Smooth muscle cell (in vitro differentiated cells): ENCODE data around the gene PRKCZ. TPM values are rescaled to one million over a fixed set of nuclear protein-coding genes. Genes with fewer than 3 reads are reported as not detected.

ENCODE experiments used
- DNase-seq: peaks from one replicate; lab custom pipeline; 2025; ENCODE audit not compliant: unreplicated experiment; lab: John Stamatoyannopoulos, UW
- H2AFZ ChIP-seq: fragments of 200-600 bp; sonication (generic); 2 replicates; pipeline ENCODE4 v1.6.0; 2016; ENCODE audit warnings: antibody characterized with exemption, low read depth, mild to moderate bottlenecking
- H3F3A ChIP-seq: fragments of 200-600 bp; sonication (generic); 2 replicates; pipeline ENCODE4 v1.6.0; 2017; ENCODE audit warnings: antibody characterized with exemption, low read depth
- H3K27ac ChIP-seq: fragments of 200-600 bp; sonication (generic); 2 replicates; pipeline ENCODE4 v1.5.1; 2016; ENCODE audit warnings: low read depth, mild to moderate bottlenecking
- H3K27me3 ChIP-seq: fragments of 200-600 bp; sonication (generic); 2 replicates; pipeline ENCODE4 v1.6.1; 2016; ENCODE audit warnings: low read depth, mild to moderate bottlenecking
- H3K36me3 ChIP-seq: fragments of 200-600 bp; sonication (generic); 2 replicates; pipeline ENCODE4 v1.5.1; 2016; ENCODE audit warnings: low read depth
- H3K4me1 ChIP-seq: fragments of 200-600 bp; sonication (generic); 2 replicates; pipeline ENCODE4 v1.5.1; 2016; ENCODE audit warnings: low read depth
- H3K4me2 ChIP-seq: fragments of 200-600 bp; sonication (generic); 2 replicates; pipeline ENCODE4 v1.6.0; 2016; ENCODE audit warnings: mild to moderate bottlenecking
- H3K4me3 ChIP-seq: fragments of 200-600 bp; sonication (generic); 2 replicates; pipeline ENCODE4 v1.5.1; 2016; ENCODE audit warnings: mild to moderate bottlenecking
- H3K79me2 ChIP-seq: fragments of 200-600 bp; sonication (generic); 2 replicates; pipeline ENCODE4 v1.6.0; 2016; ENCODE audit warnings: low read depth, mild to moderate bottlenecking
- H3K9ac ChIP-seq: fragments of 200-600 bp; sonication (generic); 2 replicates; pipeline ENCODE4 v1.6.0; 2016; ENCODE audit warnings: low read depth
- H3K9me3 ChIP-seq: fragments of 200-600 bp; sonication (generic); replicated peaks from 2 replicates; pipeline ENCODE4 v1.5.1; 2016; ENCODE audit warnings: low read depth
- H4K20me1 ChIP-seq: fragments of 200-600 bp; sonication (generic); 2 replicates; pipeline ENCODE4 v1.6.0; 2016; ENCODE audit warnings: low read depth
- WGBS: methylation state at CpG from one replicate; pipeline ENCODE4 v1.1.7; 2016; ENCODE audit warnings: low lambda C conversion rate; 5-methylcytosine and 5-hydroxymethylcytosine counted together
- polyA plus RNA-seq: library from polyadenylated mRNA; unstranded; fragments of >200 nt; fragmentation: Nextera tagmentation; extraction: Ambion mirVana; gene quantifications from 2 replicates; pipeline ENCODE4 v1.2.1, GENCODE V29; 2016
- total RNA-seq: library from RNA; depleted of rRNA; stranded (reverse); fragments of >200 nt; gene quantifications from 2 replicates; pipeline ENCODE4 v1.2.3, GENCODE V29; 2014
- TF ChIP-seq, protein P1 (sequence below): fragments of 200-600 bp; sonication (generic); IDR thresholded peaks from 2 replicates; pipeline ENCODE4 v1.5.1; 2017; ENCODE audit warnings: borderline replicate concordance, mild to moderate bottlenecking, antibody characterized with exemption; ENCODE audit not compliant: insufficient read depth, poor library complexity, severe bottlenecking

The PRKCZ gene
- total and polyA plus RNA-seq, 2 experiments from 2014 or later, result 5.8 to 10.3 TPM

DNA sequence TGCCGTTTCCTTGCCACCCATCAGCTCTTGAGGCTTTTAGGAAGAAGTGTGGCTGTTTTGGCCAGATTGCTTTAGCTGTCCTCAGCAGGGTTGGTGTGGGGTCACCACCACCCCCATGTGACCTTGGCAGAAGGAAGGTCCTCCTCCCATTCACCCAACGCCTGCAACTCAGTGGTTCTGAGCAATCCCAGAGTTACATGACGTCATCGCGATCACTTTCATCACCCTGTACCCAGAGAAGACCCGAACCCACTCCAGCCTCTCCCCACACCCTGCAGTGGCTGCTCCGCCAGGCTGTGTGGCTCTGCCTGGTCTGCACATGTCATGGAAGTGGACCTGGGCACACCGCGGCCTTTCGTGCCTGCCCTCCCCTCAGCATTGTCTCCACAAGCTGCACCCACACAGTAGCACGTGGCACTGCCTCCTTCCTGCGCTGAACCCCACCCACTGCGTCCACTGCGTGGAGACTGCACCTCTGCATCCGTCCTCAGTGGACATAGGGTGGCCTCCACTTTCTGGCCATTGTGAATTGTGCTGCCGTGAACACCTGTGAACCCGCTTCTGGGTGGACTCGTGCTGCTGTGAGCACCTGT, 127.8 kb downstream of the PRKCZ start:
- Histone ChIP-seq H3K4me2 (no peak overlapping the region), H3K4me1 (no peaks in the 10 kb centered on the region), H3K36me3 (no peaks in the 10 kb centered on the region), H3K27me3 (no peaks in the 10 kb centered on the region), H4K20me1 (no peaks in the 10 kb centered on the region), H3K9me3 (no peaks in the 10 kb centered on the region), H3K4me3 (no peak overlapping the region), H2AFZ (no peak overlapping the region), H3F3A (no peaks in the 10 kb centered on the region), H3K9ac (no peak overlapping the region), H3K79me2 (no peaks in the 10 kb centered on the region), H3K27ac (no peak overlapping the region)
- WGBS, result 97% methylated on average over 18 of the region's 18 CpGs
- TF ChIP-seq, protein P1, sequence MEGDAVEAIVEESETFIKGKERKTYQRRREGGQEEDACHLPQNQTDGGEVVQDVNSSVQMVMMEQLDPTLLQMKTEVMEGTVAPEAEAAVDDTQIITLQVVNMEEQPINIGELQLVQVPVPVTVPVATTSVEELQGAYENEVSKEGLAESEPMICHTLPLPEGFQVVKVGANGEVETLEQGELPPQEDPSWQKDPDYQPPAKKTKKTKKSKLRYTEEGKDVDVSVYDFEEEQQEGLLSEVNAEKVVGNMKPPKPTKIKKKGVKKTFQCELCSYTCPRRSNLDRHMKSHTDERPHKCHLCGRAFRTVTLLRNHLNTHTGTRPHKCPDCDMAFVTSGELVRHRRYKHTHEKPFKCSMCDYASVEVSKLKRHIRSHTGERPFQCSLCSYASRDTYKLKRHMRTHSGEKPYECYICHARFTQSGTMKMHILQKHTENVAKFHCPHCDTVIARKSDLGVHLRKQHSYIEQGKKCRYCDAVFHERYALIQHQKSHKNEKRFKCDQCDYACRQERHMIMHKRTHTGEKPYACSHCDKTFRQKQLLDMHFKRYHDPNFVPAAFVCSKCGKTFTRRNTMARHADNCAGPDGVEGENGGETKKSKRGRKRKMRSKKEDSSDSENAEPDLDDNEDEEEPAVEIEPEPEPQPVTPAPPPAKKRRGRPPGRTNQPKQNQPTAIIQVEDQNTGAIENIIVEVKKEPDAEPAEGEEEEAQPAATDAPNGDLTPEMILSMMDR, result no peak
- DNase-seq, result no peak

GRCh38 chr1:2178875-2179274, 128.7 kb downstream of the PRKCZ start:
- Histone ChIP-seq H3K79me2 (no peaks in the 10 kb centered on the region), H3K9ac (no peak overlapping the region), H3K4me1 (no peaks in the 10 kb centered on the region), H3F3A (no peaks in the 10 kb centered on the region), H3K36me3 (no peaks in the 10 kb centered on the region), H3K27me3 (no peaks in the 10 kb centered on the region), H3K27ac (no peak overlapping the region), H3K9me3 (no peaks in the 10 kb centered on the region), H3K4me3 (no peak overlapping the region), H3K4me2 (no peak overlapping the region), H2AFZ (no peak overlapping the region), H4K20me1 (no peaks in the 10 kb centered on the region)
- DNase-seq, result no peak
- TF ChIP-seq, protein P1, result no peak
- 95% methylated on average over 16 of the region's 16 CpGs for WGBS

DNA sequence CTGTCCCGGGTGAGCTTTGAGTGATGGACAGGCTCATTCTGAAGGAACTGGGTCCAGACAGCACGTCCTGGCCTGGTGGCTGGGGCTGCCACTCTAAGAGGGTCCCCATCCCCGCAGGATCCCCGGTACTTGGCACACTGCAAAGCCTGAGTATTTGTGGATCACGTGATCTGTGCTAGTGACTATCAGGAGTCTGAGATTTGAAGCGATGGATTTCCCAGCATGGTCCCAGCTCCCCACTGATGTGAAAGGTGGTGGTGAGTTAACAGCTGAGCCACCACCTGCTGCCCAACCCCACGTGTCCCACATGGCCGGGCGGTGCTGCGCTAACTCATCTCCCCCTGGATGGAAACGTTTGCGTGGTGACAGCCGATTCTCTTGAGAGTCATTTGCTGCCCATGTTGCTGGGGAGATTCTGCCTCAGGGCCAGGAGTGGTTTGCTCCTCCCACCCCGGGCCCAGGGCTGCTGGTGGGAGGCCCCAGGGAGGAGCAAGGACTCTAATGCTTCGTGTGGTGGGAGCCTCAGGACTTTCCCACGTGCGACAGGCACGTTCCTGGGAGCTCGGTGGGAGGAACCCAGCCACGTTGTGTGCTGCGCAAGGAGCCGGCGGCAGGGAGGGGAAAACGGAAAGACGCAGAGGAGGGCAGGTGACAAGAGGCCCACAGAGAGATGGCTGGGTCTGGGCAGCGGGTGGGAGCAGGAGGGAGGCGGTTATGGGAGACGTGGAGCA, 129.2 kb downstream of the PRKCZ start:
- Histone ChIP-seq H3K27me3 (no peaks in the 10 kb centered on the region), H3K36me3 (no peaks in the 10 kb centered on the region), H3K4me1 (no peaks in the 10 kb centered on the region), H2AFZ (no peak overlapping the region), H3K9me3 (no peaks in the 10 kb centered on the region), H3K4me2 (no peak overlapping the region), H3K27ac (no peak overlapping the region), H3F3A (no peaks in the 10 kb centered on the region), H3K79me2 (no peaks in the 10 kb centered on the region), H4K20me1 (no peaks in the 10 kb centered on the region), H3K9ac (no peak overlapping the region), H3K4me3 (no peak overlapping the region)
- TF ChIP-seq, protein P1, result no peak
- WGBS, result 87% methylated on average over 28 of the region's 28 CpGs
- no peak for DNase-seq
